Panc1 (cell line): ENCODE data around the gene B3GLCT. TPM values are rescaled to one million over a fixed set of nuclear protein-coding genes. Genes with fewer than 3 reads are reported as not detected.

Source experiments
- ATAC-seq: fragments of 200-7000 bp; cut with Tn5 transposase; 2 replicates; pipeline ENCODE4 v1.9.1; 2020; ENCODE audit warnings: mild to moderate bottlenecking, moderate library complexity
- BruUV-seq: library from RNA; stranded (reverse); fragments of 400-500 nt; replicated peaks from 2 replicates; lab custom pipeline; 2021; lab: Mats Ljungman, UMichigan
- CTCF ChIA-PET: fragments of 300-600 bp; sonication (Branson Sonifier 250); formaldehyde crosslinking; loops from one replicate; lab custom pipeline; 2022; ENCODE audit warnings: antibody characterized with exemption; lab: Charles Lee
- POLR2A ChIA-PET: fragments of 300-600 bp; sonication (Branson Sonifier 250); formaldehyde crosslinking; loops from one replicate; lab custom pipeline; 2022; ENCODE audit warnings: antibody characterized with exemption; lab: Charles Lee
- DNase-seq: peaks from one replicate; pipeline ENCODE4 v3.0.0-alpha.2; 2010; ENCODE audit warnings: low read depth, low spot score
- H3K27ac ChIP-seq: 2 replicates; pipeline ENCODE4 v1.5.1; 2011; ENCODE audit warnings: mild to moderate bottlenecking, low read length, inconsistent platforms
- H3K27me3 ChIP-seq: fragments of 200-500 bp; sonication (Bioruptor generic); 2 replicates; pipeline ENCODE4 v1.6.0; 2014; ENCODE audit warnings: low read length, inconsistent platforms; ENCODE audit not compliant: control insufficient read depth, insufficient read depth
- H3K36me3 ChIP-seq: fragments of 200-500 bp; sonication (Bioruptor generic); 2 replicates; pipeline ENCODE4 v1.5.1; 2014; ENCODE audit warnings: inconsistent platforms, mild to moderate bottlenecking, low read length, moderate library complexity; ENCODE audit not compliant: control insufficient read depth, insufficient read depth
- H3K4me1 ChIP-seq: 2 replicates; pipeline ENCODE4 v1.5.1; 2011; ENCODE audit warnings: inconsistent platforms, mild to moderate bottlenecking, low read length, moderate library complexity; ENCODE audit not compliant: control insufficient read depth, insufficient read depth
- H3K4me3 ChIP-seq, 2 experiments: 2 replicates each; pipeline ENCODE4 v1.5.1; 2011 to 2012; ENCODE audit warnings: low read depth in 2 of 2, low read length in 2 of 2, mild to moderate bottlenecking in 2 of 2, inconsistent platforms in 1 of 2, moderate library complexity in 1 of 2
- H3K9me3 ChIP-seq: fragments of 200-500 bp; sonication (Bioruptor generic); 2 replicates; pipeline ENCODE4 v1.5.1; 2014; ENCODE audit warnings: low read depth, mild to moderate bottlenecking, inconsistent platforms, low read length, moderate library complexity; ENCODE audit not compliant: control insufficient read depth, insufficient read depth
- POLR2AphosphoS5 ChIP-seq: IDR thresholded peaks from 2 replicates; pipeline ENCODE4 v1.6.1; 2012; ENCODE audit warnings: mild to moderate bottlenecking, low read depth, low read length, moderate library complexity
- REST ChIP-seq, 2 experiments: IDR thresholded peaks; 2 replicates each; pipeline ENCODE4 v1.6.1; 2011 to 2012; ENCODE audit warnings: low read depth in 2 of 2, control low read depth in 1 of 2, low read length in 1 of 2, mild to moderate bottlenecking in 1 of 2, moderate library complexity in 1 of 2; ENCODE audit not compliant: insufficient read depth in 1 of 2
- SIN3A ChIP-seq: IDR thresholded peaks from 2 replicates; pipeline ENCODE4 v1.6.1; 2012; ENCODE audit warnings: low read depth, mild to moderate bottlenecking, low read length, moderate library complexity, borderline replicate concordance; ENCODE audit not compliant: insufficient read depth
- TCF7L2 ChIP-seq: IDR thresholded peaks from 2 replicates; pipeline ENCODE4 v1.6.1; 2011; ENCODE audit warnings: mild to moderate bottlenecking, low read depth, low read length, inconsistent platforms
- in situ Hi-C: cut with HindIII; loops from 2 replicates; pipeline ENCODE4 v1.10.0; 2016; ENCODE audit warnings: low sequenced_read_pairs, low pct_unique_long_range_greater_than_20kb
- intact Hi-C: fragments of 100-400 bp; cut with micrococcal nuclease; formaldehyde crosslinking; loops from one replicate; pipeline ENCODE4 v1.10.0; 2022; ENCODE audit not compliant: unreplicated experiment
- total RNA-seq: library from RNA; stranded (reverse); gene quantifications from one replicate; pipeline ENCODE4 v1.2.1, GENCODE V29; 2021; ENCODE audit not compliant: unreplicated experiment
- TF ChIP-seq, protein P1 (sequence below): fragments of 450-650 bp; IDR thresholded peaks from 2 replicates; pipeline ENCODE4 v1.5.1; 2017; ENCODE audit warnings: mild to moderate bottlenecking

The B3GLCT gene
- total RNA-seq, 1 experiment from 2014 or later, result 16.5 TPM

- no peak overlapping the region for H3K27ac ChIP-seq
- intact Hi-C loops (loop anchor here (10.0 kb wide), 1 partner anchor 48 kb away; no protein-coding TSS in a partner anchor), in situ Hi-C loops (no loop called here)
- ATAC-seq, result no peak
- no peak for TF ChIP-seq SIN3A
- no peak for TF ChIP-seq TCF7L2
- no peak for TF ChIP-seq REST (IDR thresholded peaks at IDR 0.05; ENCODE audit: insufficient read depth in 1 of 2, low read depth in 2 of 2, low read length in 1 of 2)
- TF ChIP-seq, protein P1, sequence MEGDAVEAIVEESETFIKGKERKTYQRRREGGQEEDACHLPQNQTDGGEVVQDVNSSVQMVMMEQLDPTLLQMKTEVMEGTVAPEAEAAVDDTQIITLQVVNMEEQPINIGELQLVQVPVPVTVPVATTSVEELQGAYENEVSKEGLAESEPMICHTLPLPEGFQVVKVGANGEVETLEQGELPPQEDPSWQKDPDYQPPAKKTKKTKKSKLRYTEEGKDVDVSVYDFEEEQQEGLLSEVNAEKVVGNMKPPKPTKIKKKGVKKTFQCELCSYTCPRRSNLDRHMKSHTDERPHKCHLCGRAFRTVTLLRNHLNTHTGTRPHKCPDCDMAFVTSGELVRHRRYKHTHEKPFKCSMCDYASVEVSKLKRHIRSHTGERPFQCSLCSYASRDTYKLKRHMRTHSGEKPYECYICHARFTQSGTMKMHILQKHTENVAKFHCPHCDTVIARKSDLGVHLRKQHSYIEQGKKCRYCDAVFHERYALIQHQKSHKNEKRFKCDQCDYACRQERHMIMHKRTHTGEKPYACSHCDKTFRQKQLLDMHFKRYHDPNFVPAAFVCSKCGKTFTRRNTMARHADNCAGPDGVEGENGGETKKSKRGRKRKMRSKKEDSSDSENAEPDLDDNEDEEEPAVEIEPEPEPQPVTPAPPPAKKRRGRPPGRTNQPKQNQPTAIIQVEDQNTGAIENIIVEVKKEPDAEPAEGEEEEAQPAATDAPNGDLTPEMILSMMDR, result no peak
- no peak for TF ChIP-seq POLR2AphosphoS5
- H3K4me3 ChIP-seq, result no peak overlapping the region
- CTCF ChIA-PET, result no interaction called here
- POLR2A ChIA-PET, result no interaction called here
- H3K27me3 ChIP-seq, result no peaks in the 10 kb centered on the region
- no peaks in the 10 kb centered on the region for H3K9me3 ChIP-seq
- no peaks in the 10 kb centered on the region for H3K36me3 ChIP-seq
- H3K4me1 ChIP-seq, result no peaks in the 10 kb centered on the region
- BruUV-seq, result no TSS peak
- no peak for DNase-seq
Observed at GRCh38 chr13:31356991-31357390, 157.2 kb downstream of the B3GLCT start.

DNA sequence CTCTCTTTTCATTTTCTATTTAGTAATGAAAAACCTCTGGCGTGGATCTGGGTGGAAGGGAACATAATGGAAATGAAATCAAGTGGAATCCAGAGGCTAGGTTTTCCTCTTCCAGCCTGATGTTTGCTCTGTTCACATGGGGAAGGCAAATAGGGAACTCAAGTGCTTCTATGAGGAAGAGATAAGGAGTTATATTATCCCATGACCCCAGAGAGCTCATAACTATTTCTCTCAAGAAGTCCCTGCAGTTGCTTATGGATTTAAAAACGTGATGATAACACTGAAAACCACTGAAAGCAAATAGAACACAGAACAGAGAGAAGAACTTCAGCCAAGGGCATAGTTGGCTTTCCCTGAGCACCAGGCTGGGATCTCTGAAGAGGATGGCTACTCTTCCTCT is 157.8 kb downstream of the B3GLCT start:
- Histone ChIP-seq H3K27ac (no peak overlapping the region), H3K4me1 (no peaks in the 10 kb centered on the region), H3K27me3 (no peaks in the 10 kb centered on the region), H3K36me3 (no peaks in the 10 kb centered on the region), H3K4me3 (no peak overlapping the region), H3K9me3 (no peaks in the 10 kb centered on the region)
- ATAC-seq (no peak), DNase-seq (no peak)
- intact Hi-C loops (loop anchor here (10.0 kb wide), 1 partner anchor 47 kb away; no protein-coding TSS in a partner anchor), in situ Hi-C loops (no loop called here)
- BruUV-seq, result no TSS peak
- CTCF ChIA-PET, result no interaction called here
- POLR2A ChIA-PET, result no interaction called here
- no peak for TF ChIP-seq SIN3A
- TF ChIP-seq, protein P1, result no peak
- no peak for TF ChIP-seq TCF7L2
- no peak for TF ChIP-seq REST (IDR thresholded peaks at IDR 0.05; ENCODE audit: insufficient read depth in 1 of 2, low read depth in 2 of 2, low read length in 1 of 2)
- no peak for TF ChIP-seq POLR2AphosphoS5
